GM12878 (cell line): ENCODE data around the gene AMMECR1. TPM values are rescaled to one million over a fixed set of nuclear protein-coding genes. Genes with fewer than 3 reads are reported as not detected.

Source experiments
- CEBPZ ChIP-seq: fragments of 150-350 bp; IDR thresholded peaks from 2 replicates; pipeline ENCODE4 v1.6.1; 2016; ENCODE audit warnings: low read depth, low read length
- DPF2 ChIP-seq: fragments of 450-650 bp; IDR thresholded peaks from 2 replicates; pipeline ENCODE4 v1.6.1; 2017; ENCODE audit warnings: mild to moderate bottlenecking
- E4F1 ChIP-seq: fragments of 450-650 bp; IDR thresholded peaks from 2 replicates; pipeline ENCODE4 v1.6.1; 2018; ENCODE audit warnings: borderline replicate concordance, mild to moderate bottlenecking; ENCODE audit not compliant: partially characterized antibody
- MTA3 ChIP-seq: IDR thresholded peaks from 2 replicates; pipeline ENCODE4 v1.6.1; 2012; ENCODE audit warnings: low read length, inconsistent platforms, borderline replicate concordance
- MYC ChIP-seq: IDR thresholded peaks from 2 replicates; pipeline ENCODE4 v1.6.1; 2011; ENCODE audit warnings: mild to moderate bottlenecking, low read length, moderate library complexity, inconsistent platforms; ENCODE audit not compliant: insufficient read depth, insufficient replicate concordance, insufficient read length, severe bottlenecking
- NBN ChIP-seq: fragments of 450-650 bp; IDR thresholded peaks from 2 replicates; pipeline ENCODE4 v1.6.1; 2016
- PML ChIP-seq: IDR thresholded peaks from 2 replicates; pipeline ENCODE4 v1.6.1; 2012; ENCODE audit warnings: low read length, inconsistent platforms
- TCF7 ChIP-seq: IDR thresholded peaks from 2 replicates; pipeline ENCODE4 v1.6.1; 2014; ENCODE audit warnings: antibody characterized with exemption, borderline replicate concordance
- USF2 ChIP-seq: IDR thresholded peaks from 2 replicates; pipeline ENCODE4 v1.6.1; 2011; ENCODE audit warnings: low read depth, low read length, improper control_type of control experiment, borderline replicate concordance
- polyA plus RNA-seq, 11 experiments: library from polyadenylated mRNA; depleted of rRNA in 4 of 11; unstranded in 6 of 11; stranded (reverse) in 5 of 11; fragments of >200 nt; fragmentation: Nextera tagmentation in 4 of 11; fragmentation: Illumina TruSeq in 1 of 11; extraction: Ambion mirVana in 4 of 11; extraction: Trizol in 1 of 11; gene quantifications; 1 replicate in 1 of 11; 2 replicates in 10 of 11; pipeline versions ENCODE4 v1.2.1 to v1.2.3, GENCODE V29; 2011 to 2016; ENCODE audit warnings: inconsistent platforms in 2 of 11, missing spikeins in 2 of 11, low read depth in 1 of 11
- total RNA-seq, 4 experiments: library from RNA; depleted of rRNA in 3 of 4; stranded (reverse); fragments of >200 nt in 3 of 4; fragmentation: Illumina TruSeq in 1 of 4; extraction: Trizol in 1 of 4; gene quantifications; 2 replicates each; pipeline versions ENCODE4 v1.2.1 to v1.2.3, GENCODE V29; 2013 to 2021

Gene AMMECR1
- total and polyA plus RNA-seq, 10 of the 15 experiments (the other 5 are each of a cell fraction or from before 2014, with no cell fraction given) = 4.9 to 25.6 (median 10.7) TPM

- TF ChIP-seq USF2 = no peak
- TF ChIP-seq PML = no peak
- TF ChIP-seq DPF2 = no peak
- TF ChIP-seq MTA3 = no peak
- no peak for TF ChIP-seq MYC
- no peak for TF ChIP-seq TCF7
- TF ChIP-seq NBN = no peak
- TF ChIP-seq E4F1 = no peak
- no peak for TF ChIP-seq CEBPZ
These were observed 142.7 kb downstream of the AMMECR1 start (continued) for GRCh38 chrX:110175146-110175545.
